CD4-positive, alpha-beta T cell treated with Interleukin-1 beta for 1 hour (primary cell): ENCODE data around the gene CTDSPL.

Experiments
- DNase-seq, 2 donors: peaks; one replicate each; pipeline ENCODE4 v3.0.0-alpha.2; 2020 to 2022

Gene CTDSPL

DNA sequence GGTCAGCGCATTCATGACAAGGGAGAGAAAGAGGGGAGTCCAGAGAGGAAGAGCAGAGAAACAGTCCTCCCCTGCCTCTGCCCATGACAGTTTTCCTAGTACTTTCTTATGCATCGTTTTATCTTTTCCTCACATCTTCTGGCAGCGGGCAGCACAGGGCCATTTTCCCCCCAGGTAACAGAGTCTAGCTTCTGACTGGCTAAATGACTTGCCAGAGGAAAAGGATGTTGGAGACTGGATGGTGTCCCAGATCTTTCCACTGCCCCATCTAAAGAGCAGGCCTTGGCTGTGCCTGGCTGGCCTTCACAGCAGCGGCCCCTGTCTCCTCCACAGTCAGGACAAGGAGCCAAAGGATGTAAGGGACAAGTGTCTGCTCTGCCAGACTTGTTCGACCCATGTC lies 59.3 kb downstream of the CTDSPL start:
- DNase-seq: no peak

DNA sequence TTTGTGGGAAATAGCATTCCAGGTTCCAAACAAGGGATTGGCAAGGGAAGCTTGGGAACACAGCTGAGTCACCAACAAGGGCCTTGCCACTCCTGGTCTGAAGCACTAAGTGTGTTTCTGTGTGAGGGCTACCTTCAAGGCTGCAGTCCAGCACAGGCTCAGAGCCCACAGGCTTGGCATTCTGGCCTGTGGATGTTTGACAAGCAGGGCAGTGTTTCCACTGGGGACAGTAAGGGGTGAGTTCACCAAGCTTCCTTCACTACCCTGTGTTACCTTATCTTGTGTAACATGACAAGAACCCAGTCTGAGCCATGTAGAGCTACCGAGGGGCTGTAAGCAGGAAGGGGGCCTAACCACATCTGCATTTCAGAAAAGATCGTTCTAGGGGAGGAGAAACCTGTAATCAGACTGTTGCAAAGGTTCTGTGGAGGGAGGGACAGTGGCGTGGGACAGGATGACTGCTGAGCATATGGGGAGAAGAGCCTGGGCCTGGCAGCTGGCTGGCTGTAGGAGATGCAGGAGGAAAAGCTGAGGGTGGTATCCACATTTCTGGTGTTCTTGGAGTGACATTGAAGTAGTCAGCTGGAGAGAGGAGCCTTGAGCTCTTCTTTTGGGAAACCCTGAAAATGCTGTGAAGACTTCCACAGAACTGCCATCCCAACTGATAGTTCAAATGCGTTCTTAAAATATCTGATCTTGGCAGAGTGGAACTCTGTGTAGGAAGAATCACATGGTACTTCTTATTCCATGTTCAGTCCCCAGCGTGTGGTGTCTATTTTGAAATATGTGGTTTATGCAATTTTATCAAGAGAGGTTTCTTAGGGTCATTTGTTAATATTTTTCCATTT lies 61.3 kb downstream of the CTDSPL start:
- DNase-seq: no peak

DNA sequence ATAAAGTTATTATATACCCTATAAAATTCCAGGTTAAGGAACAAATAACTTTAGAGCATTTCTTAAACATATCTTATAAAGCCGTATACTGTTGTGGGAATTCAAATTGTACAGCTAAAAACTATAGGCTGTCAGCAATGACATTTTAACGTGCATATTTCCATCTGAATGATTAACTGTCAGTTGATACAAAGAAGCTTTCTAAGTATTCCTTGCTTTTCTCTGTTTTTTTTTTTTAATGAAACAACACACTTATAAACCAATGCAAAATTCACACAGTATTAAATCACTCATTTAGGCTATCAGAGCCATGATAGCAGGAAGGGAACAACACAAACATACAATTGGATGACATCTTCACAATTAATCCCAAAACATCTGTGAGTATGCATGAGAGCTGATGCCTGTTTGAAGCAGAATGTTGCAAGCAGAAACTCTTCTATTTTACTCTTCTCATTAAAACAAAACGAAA lies 61.9 kb downstream of the CTDSPL start:
- DNase-seq: no peak

DNA sequence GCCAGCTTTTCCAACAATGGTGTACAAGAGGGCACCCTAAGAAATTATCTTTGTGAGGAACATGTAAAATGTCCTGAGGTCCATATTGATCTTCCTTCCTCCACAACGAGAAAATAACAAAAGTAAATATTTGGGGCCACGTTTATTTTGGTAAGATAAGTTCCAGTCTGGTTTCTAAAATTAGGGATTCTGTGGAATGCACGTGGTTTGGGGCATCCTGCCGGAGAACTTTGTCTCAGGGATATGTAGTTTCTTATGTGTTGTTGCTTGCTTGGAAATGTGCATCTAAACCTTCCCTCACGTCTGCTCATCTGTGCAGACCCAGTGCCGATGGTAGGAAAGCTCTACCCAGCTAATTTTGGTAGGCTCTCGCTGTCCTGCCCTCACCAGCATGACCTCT lies 62.8 kb downstream of the CTDSPL start:
- no peak for DNase-seq

DNA sequence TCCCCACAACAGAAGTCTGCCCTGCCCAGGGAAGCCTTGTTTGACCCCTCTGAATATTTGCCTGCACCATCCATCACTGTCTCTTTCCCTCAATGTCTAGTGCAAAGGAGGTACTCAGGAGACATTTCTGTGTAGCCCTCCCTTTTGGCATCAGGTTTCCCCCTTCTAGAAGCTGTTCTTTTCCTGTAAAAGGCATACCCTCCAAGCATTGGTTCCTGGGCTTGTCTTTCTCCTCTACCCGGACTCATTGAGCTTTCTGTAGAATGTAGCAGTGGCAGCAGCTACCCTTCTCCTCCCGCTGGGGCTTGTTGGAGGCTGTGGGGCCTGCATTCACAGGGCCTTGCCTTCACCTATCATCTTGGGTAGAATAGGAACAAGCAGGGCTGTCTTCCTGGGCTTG lies 63.5 kb downstream of the CTDSPL start:
- DNase-seq: no peak

DNA sequence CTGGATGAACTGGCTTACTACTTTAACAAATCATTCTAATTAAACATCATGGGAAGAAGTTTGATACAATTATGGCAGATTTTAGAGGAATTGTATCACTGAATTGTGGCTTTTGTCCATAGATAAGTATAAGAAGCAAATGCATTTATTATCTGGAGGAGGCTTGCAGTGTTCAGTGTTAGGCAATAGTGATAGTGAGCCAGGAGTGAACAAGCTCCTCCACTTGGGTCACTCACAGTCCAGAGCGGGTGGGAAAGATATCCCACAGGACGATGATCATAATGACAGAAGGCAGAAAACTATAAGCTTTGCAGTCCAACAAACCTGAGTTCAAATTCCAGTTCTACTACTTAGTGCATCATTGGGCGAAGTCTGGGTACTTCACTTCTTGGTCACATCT lies 64.9 kb downstream of the CTDSPL start:
- no peak for DNase-seq

DNA sequence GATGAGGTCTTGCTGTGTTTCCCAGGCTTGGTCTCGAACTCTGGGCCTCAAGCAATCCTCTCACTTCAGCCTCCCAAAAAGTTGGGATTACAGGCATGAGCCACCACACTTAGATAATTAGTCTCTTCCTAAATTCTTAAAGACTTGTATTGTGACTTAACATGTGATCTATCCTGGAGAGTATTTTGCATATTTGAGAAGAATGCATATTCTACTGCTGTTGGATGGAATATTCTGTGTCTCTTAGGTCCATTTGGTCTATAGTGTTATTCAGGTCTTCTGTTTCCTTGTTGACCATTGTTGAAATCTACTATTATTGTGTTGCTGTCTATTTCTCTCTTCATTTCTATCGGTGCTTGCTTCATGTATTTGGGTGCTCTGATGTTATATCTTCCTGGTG lies 68.8 kb downstream of the CTDSPL start:
- DNase-seq: no peak

DNA sequence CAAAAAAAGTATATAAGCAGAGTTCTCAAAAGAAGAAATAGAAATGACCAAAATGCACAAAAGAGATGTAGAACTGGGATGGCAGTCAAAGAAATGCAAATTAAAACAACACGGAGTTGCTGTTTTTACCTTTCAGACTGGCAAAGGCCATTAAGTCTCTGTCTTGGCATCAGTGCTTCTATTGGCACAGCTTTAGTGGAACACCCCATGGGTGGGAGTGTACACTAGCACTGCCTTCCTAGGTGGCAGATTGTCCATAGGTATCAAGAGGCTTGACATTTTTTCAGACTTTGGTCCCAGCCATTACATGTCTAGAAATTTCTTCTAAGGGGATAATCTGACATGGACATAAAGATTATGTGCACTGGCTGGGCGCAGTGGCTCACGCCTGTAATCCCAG lies 70.8 kb downstream of the CTDSPL start:
- DNase-seq: no peak

DNA sequence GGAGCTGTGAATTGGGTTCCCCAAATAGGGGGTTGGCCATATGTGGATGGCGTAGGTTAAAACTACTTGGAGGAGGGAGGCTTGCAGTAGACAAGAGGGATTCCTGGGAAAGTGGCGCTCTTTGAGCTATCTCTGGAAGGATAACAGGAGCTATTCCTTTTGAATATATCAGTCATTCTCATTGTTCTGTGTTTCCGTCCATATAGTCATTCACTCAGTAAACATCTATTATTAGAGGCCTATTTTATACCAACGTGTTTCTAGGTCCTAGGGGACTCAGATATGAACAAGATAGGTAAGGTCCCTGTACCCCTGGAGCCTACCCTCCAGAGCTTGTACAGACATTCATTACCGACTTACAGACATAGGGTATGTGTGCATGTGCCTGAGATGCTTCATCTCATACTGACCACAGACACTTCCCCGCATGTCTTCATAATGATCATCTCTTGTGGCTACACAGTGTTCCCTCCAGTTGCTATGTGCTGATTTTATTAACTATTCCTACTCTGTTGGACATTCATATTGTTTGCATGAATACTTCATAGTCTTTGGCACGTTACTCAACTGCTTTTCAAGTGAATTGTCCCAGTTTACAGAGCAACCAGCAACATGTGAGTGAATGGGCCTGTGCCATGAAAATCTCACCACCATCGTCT lies 73.1 kb downstream of the CTDSPL start:
- DNase-seq: no peak

DNA sequence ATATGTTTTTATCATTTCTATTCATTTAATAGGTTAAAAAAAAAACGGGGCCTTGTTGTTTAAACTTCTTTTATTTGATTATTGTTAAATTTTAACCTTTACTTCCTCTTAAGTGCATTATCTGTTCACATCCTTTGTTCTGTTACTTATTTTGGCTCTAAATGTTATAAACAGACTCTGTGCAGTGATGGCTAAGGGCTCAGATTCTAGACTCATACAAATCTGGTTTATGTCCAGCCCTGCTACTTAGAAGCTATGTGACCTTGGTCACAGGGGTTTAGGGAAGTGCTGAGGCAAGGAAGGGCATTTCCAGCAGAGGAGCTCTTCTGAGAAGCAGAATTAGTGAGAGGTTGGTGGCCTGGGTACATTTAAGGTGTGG lies 73.6 kb downstream of the CTDSPL start:
- DNase-seq: no peak

DNA sequence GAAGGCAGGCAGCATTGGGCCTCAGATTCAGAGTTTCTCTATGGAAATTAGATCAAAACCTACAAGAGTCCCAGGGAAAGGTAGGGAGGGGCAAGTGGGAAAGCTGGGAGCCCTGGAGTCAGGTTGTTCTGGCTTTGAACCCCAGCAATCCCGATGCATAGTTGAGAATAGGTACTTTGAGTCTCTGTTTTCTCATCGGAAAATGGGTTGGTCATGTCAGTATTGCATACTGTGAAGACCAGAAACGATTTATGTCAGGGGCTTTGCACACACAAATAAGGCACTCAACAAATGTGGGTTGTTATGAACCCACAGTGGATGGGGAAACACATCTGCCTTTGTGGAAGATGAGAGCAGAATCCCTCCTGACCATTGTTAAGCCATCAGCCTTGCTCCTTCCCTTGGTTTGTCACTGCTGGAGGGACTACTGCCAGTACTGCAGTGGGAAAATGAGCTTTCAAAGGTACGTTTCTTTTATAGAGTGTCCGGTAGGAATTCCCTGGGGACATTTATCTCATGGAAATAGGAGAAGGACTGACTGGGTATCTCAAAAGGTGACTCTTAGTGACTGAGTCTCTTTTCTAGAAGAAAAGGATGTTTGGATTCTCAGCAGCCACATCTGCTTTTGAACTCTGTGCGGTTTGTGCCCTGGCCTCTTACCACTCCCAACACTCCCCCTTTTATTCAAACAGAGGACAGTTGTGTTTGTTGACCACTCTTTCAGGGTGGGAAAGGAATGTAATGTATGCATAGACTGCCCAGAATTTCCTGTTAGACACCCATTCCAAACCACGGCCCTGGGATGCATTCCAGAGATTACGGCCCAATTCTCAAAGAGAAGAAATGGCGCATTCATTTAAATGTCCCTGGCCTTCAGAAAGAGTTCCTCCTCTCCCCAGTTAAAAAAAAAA lies 74.3 kb downstream of the CTDSPL start:
- DNase-seq: no peak

DNA sequence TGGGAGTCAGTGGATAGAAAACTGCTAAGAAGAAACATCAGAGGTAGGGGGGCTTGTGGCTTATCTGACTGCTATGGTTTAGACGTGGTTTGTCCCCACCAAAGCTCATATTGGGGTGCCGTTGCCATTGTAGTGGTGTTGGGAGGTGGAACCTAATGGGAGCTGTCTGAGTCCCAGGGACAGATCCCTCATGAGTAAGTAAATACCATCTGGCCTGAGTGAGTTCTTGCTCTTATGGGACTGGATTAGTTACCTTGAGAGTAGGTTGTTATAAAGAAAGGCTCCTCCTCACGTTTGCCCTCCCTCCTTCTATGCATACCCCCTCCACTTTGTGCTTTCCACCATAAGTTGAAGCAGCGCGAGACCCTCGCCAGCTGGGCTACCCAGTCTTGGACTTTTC lies 75.5 kb downstream of the CTDSPL start:
- no peak for DNase-seq

DNA sequence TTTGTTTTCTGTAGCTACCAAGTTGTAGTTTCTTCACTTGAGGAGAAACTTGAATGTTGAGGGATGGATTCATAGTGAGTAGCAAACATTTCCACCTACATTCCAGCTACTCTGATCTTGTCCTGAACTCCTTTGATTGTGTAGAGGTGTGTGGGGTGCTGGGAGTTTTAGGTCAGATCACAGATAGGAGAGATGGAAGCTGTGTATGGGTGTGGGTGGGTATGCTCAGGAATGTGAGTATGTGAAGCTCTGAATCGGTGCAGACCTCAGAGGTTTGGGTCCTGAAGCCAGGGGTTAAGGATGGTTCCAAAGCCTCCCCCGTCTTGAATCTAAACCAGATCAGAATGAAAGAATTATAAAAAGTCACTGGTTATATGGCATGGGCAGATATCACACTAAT lies 76.3 kb downstream of the CTDSPL start:
- no peak for DNase-seq

DNA sequence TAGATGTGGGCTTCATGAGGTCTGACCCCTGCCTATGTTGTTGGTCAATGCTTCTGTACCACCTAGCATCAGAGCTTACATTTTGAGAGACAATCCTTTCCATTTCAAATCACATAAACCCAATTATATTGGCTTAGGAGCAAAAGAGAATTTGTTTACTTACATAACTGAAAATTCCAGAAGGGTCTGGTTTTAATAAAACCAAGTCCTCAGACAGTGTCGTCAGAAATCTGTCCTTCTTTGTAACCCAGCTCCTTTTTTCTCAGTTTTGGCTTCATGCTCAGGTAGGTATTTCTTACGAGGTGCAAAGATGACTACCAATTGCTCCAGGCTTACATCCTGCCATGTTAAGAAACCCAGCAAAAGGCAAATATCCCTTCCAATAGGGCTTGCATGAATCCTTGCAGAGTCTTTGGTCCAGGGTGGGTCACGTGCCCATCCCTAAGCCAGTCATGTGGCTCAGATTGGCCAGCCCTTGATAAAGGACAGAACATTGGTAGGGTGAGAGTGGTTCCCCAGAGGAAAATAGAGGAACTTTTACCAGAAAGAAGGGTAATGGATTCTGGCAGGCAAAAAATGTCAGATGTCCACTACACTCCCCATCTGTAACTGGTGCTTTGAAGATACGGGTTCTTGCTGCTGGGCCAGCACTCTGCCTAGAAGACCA lies 78.7 kb downstream of the CTDSPL start:
- DNase-seq: no peak

DNA sequence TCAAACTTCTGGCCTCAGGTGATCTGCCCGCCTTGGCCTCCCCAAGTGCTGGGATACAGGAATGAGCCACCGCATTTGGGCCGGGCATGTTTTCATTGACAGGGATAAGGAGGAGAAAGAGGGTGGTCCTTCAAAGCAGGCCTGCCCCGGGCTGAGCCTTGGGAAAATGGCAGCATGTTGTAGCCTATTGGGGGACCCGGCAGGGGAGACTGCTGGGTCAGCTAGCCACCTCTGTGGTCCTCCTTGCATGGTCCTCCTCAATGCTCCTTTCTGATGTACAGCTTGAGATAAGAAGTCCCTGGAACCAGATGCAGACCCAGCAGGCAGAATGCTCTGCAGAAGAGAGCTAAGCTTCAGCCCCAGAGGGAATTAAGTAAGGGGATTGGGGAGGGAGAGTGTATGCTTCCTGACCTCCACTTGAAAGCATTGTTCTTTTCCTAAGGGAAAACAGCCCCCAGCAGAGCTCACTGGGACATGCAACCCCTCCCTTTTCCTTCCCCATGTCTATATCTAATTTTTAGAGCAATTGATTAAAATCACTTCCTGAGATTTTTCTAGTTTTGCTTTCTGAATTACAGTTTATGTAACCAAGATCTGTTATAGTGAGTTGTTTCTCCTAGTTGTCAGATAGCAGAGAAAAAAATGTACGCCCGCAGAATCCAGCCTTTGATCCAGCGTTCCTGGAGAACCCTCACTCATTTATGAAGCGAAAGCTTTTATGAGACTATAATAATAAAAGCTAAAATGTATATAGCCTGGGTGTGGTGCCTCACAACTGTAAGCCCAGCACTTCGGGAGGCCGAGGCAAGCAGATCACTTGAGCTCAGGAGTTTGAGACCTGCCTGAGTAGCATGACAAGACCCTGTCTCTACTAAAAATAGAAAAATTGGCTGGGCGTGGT lies 80.2 kb downstream of the CTDSPL start:
- no peak for DNase-seq

DNA sequence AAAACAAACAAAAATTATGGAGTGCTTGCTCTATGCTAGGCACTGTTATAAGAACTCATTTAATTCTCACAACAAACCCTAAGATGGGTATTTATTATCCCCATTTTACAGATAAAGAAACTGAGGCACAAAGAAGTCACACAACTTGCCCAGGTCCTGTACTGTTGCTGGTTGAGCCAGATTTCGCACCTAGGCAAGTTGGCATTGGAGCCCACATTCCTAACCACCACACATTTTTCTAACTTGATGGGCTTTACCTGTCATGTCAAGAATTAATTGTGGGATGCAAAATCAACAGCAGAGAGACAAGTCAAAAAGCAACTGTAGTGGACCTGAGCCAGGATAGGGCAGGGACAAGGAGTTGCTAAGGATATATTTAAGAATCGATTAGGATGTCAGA lies 81.0 kb downstream of the CTDSPL start:
- DNase-seq: no peak

DNA sequence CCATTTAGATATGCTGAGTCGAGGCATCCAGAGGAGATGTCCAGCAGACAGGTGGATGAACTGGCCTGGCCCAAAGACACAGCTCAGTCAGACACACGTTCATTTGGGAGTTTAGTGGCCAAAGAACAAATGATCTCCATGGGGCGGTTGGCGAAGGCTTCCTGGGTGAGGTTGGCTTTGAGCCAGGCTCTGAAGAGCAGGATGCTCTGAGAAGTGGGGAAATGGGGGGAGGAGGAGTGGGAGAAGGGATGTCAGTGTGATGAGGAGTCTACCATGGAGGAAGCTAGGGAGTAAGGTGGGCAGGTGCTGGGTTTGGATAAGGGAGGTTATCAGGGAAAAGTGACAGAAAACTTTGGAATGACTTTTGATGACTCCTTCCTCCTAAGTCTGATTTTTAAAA lies 81.4 kb downstream of the CTDSPL start:
- DNase-seq: no peak

DNA sequence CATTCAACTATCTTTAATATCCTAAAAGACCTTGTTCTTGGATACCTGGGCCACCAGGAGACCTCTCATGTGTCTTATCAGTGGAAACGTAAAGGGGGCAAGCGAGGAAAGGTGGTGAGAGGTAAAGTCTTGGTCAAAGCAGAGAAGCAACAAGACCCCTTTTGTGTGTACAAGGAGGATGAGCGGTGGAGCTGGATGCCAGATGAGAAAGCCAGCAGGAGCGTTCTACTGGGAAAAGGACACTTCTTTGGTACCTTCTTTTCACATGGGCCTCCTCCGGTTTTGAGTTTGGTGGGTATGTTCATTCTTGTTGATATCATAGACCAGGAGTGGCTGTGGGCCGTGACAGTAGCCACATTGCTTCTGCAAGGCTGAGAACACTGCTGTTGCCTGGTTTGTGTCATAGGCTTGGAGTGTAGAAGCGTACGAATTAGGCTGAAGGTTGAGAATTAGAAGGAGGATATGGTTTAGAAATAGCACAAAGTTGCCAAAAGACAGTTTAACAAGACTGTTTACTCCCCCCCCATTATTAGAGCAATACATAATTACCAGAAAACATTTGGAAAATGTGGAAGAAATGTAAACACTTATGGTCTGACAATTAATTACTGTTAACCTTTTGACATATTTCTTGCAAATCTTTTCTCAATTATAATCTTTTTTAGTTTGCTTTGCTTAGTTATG lies 82.1 kb downstream of the CTDSPL start:
- DNase-seq: no peak

DNA sequence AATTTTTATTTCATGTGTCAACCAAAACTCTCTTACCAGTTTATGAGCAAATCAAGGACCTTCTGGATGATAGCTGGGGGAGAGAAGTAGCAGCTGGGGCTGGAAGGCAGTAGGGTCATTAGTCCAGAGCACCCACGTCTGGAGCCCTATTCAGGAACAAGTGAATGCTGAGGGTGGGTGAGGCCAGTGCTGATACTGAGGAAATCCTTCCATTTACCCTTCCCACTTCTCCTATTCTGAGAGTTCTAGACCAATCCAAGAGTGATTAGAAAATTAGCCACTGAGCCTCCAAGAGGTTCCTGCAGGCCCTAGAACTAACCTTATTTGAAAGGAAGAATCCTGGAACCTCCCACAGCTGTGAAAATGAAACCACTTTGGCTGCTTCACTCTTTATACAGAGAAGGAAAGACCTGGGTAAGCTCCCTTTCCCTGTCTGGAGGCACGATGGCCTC lies 82.7 kb downstream of the CTDSPL start:
- no peak for DNase-seq

DNA sequence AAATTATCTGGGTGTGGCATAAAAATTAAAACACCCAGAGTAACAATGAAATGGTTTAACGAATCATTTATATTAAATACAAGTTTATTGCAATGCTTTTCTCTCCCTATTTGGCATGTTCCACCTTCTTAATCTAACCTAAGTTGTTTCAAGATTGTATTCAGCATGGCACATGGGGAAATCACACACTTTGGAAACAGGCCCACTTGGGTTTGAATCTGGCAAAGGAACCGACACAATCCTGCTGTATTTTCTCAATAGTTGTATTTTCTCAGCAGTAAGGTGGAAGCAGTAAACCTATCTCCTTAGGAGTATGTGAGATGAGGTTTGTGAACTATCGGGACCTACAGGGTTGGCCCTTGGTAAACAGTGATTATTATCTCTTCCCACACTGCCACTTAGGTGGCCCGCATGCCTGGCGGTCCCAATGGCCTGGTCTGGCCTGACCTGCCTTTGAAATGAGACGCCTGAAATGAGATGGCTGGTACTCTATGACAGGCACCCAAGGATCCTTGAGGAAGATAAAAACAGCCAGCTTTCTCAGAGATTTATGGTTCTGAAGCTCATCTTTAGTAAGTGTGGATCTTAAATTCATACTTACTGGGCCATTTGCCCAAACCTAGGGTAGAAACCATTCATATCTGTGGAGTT lies 83.6 kb downstream of the CTDSPL start:
- DNase-seq: no peak
